GM12892 (cell line): Measurements from ENCODE around the gene NMUR2.

ENCODE experiments used
- DNase-seq: peaks from one replicate; pipeline ENCODE4 v3.0.0; 2011; ENCODE audit not compliant: insufficient read length
- FAIRE-seq: peaks from 2 replicates; lab custom pipeline; 2011; peaks lifted over from hg19 to GRCh38; lab: Jason Lieb, UNC
- POLR2A ChIP-seq: IDR thresholded peaks from 2 replicates; pipeline ENCODE4 v1.6.1; 2011; ENCODE audit warnings: low read depth, low read length, control low read depth
- POLR2AphosphoS5 ChIP-seq: IDR thresholded peaks from 2 replicates; pipeline ENCODE4 v1.6.1; 2011; ENCODE audit warnings: low read depth, low read length, control low read depth
- TAF1 ChIP-seq: IDR thresholded peaks from 2 replicates; pipeline ENCODE4 v1.6.1; 2011; ENCODE audit warnings: low read depth, mild to moderate bottlenecking, control low read depth, low read length, borderline replicate concordance

The NMUR2 gene

GRCh38 chr5:152364899-152365298 is 40.2 kb downstream of the NMUR2 start:
- DNase-seq (no peak), FAIRE-seq (no peak)
- TF ChIP-seq POLR2A = no peak
- no peak for TF ChIP-seq TAF1
- no peak for TF ChIP-seq POLR2AphosphoS5

- no peak for TF ChIP-seq POLR2A
- TF ChIP-seq TAF1 = no peak
- no peak for TF ChIP-seq POLR2AphosphoS5
- no peak for DNase-seq
- no peak for FAIRE-seq
Observed at GRCh38 chr5:152364172-152364571, 40.9 kb downstream of the NMUR2 start.

- DNase-seq (no peak), FAIRE-seq (no peak)
- no peak for TF ChIP-seq POLR2A
- no peak for TF ChIP-seq POLR2AphosphoS5
- TF ChIP-seq TAF1 = no peak
Observed at GRCh38 chr5:152358861-152359568, 46.1 kb downstream of the NMUR2 start.

DNA sequence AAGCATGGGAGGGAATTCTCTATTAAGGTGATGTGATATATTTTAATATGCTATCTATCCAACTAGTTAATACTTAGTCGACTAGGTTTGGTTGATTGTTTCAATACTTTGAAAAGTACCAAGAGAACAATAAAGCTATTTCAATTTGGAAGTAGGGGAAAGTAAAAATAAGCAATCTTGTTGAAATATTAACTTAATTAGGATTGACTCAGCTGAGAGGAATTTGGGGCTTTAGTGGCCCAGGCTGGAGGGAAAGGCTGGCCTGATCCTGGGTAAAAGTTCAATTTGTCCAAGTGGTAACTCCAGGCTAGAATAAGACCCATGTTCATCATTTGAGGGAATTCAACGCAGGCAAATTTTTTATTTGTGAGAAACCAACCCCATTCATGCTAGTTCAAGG is 48.6 kb downstream of the NMUR2 start:
- TF ChIP-seq TAF1 (no peak), POLR2A (no peak), POLR2AphosphoS5 (no peak)
- no peak for FAIRE-seq
- no peak for DNase-seq

GRCh38 chr5:152355061-152355460 is 50.0 kb downstream of the NMUR2 start:
- no peak for DNase-seq
- FAIRE-seq = no peak
- TF ChIP-seq POLR2AphosphoS5 (no peak), TAF1 (no peak), POLR2A (no peak)

- TF ChIP-seq POLR2A = no peak
- TF ChIP-seq POLR2AphosphoS5 = no peak
- no peak for TF ChIP-seq TAF1
- FAIRE-seq = no peak
- DNase-seq = no peak
Observed at GRCh38 chr5:152353001-152353400, 52.1 kb downstream of the NMUR2 start.

GRCh38 chr5:152349683-152350526 is 55.2 kb downstream of the NMUR2 start:
- TF ChIP-seq POLR2AphosphoS5 = no peak
- TF ChIP-seq TAF1 = no peak
- TF ChIP-seq POLR2A = no peak
- FAIRE-seq (peak; percentile 78), DNase-seq (peak; percentile 4)
